ENCODE measurements around the gene BCL2L12.

- TF ChIP-seq, protein P1, sequence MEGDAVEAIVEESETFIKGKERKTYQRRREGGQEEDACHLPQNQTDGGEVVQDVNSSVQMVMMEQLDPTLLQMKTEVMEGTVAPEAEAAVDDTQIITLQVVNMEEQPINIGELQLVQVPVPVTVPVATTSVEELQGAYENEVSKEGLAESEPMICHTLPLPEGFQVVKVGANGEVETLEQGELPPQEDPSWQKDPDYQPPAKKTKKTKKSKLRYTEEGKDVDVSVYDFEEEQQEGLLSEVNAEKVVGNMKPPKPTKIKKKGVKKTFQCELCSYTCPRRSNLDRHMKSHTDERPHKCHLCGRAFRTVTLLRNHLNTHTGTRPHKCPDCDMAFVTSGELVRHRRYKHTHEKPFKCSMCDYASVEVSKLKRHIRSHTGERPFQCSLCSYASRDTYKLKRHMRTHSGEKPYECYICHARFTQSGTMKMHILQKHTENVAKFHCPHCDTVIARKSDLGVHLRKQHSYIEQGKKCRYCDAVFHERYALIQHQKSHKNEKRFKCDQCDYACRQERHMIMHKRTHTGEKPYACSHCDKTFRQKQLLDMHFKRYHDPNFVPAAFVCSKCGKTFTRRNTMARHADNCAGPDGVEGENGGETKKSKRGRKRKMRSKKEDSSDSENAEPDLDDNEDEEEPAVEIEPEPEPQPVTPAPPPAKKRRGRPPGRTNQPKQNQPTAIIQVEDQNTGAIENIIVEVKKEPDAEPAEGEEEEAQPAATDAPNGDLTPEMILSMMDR (IDR thresholded peaks at IDR 0.05; ENCODE audit: borderline replicate concordance, extremely low read depth, low read length, poor library complexity, severe bottlenecking), result no peak
- TF ChIP-seq EZH2 (IDR thresholded peaks at IDR 0.05; ENCODE audit: borderline replicate concordance, low read depth, low read length, severe bottlenecking), result no peak
These were observed 20.2 kb downstream of the BCL2L12 start for GRCh38 chr19:49685845-49686332.

Measured in DND-41 (cell line).